HS-5 (cell line): ENCODE data around the gene DERL2.

ENCODE experiments used
- DNase-seq: peaks from one replicate; pipeline ENCODE4 v3.0.0-alpha.2; 2012; ENCODE audit warnings: low read depth

The DERL2 gene

DNA sequence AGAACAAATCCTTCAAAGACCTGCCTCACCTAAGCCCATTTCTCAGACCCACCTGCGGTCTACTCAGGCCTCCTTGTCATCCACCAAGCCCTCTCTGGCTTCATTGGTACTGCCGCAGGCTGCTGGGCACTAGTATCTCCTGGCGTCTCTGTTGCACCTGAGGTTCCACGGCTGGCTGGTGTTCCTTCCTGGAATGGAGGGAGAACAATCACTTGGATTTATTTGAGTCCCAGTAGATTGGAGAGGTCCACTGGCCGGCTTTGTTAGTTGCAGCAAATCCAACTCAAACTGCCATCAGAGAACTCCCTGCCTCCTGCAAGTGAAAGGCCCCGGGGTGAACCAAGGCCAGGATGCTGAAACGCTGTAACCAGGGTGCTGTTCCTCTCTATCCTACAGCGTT is 15.7 kb upstream of the DERL2 start:
- no peak for DNase-seq

- DNase-seq = no peak
These were observed 14.8 kb upstream of the DERL2 start for GRCh38 chr17:5500589-5501391.

- no peak for DNase-seq
These were observed 14.2 kb upstream of the DERL2 start for GRCh38 chr17:5500247-5500588.

GRCh38 chr17:5499476-5500231 is 13.7 kb upstream of the DERL2 start:
- no peak for DNase-seq

- no peak for DNase-seq
These were observed 7.0 kb upstream of the DERL2 start for GRCh38 chr17:5492970-5493369.

GRCh38 chr17:5488752-5489151 is 2.8 kb upstream of the DERL2 start:
- no peak for DNase-seq

- DNase-seq = peak; percentile 91
These were observed 487 bp upstream of the DERL2 start, which contains the start of gene MIS12 for GRCh38 chr17:5486206-5487124. Gene MIS12 (plus strand): TSS chr17:5486566. CDS start chr17:5488863, 2,297 bp downstream.

GRCh38 chr17:5481451-5481850 is 4.5 kb downstream of the DERL2 start:
- no peak for DNase-seq

DNA sequence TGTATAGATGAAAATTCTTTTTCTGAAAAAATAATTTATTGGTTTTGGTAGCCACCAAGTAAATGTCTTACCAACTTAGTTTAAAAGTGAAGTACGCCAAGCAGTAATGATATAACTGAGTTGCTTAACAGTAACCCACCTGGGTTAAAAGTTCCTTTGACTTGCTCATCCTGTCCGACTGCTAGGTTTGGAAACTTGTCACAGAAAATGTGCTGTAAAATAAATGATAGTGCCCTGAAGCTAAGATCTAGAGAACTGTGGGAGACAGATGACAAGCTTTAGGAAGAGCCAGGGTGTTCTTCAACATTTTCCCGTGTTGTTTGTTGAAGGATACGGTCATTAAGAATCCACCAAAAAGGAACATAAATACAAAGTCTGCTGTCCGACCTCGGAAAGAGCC is 5.0 kb downstream of the DERL2 start:
- DNase-seq = no peak

DNA sequence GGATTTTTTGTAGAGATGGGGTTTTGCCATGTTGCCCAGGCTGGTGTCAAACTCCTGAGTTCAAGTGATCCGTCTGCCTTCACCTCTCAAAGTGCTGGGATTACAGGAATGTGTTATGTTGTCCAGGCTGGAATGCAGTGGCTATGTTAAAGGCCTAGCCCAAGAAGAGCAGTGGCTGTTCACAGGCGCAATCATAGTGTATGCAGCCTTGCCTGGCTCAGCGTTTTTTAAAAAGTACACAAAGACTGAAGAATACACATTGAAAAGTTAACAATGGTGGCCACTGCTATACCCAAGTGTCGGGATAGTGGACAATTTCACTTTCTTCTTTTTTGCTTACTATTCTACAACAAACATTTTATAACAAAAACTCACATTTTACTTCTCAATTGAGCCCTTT is 7.0 kb downstream of the DERL2 start:
- no peak for DNase-seq

GRCh38 chr17:5473906-5474305 is 12.1 kb downstream of the DERL2 start:
- DNase-seq = no peak

DNA sequence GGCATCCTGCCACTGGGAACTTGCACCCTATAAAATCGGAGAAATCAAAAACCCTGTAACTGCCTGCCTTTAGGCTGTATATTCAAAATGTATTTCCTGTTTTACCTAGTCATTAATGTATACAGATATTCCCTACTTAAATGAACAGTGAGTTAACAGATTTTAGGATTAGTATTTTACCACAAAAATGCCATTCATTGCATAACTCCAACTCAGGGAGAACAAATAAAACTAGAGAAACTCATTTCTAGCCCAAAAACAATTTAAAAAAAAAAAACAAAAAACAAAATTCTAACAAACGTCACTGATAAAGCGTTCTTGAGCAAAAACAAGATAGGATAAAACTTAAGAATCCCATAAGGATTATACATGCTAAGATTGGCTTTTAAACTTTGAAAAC is 13.5 kb downstream of the DERL2 start:
- no peak for DNase-seq

GRCh38 chr17:5468075-5468473 is 17.9 kb downstream of the DERL2 start:
- peak; percentile 5 for DNase-seq

GRCh38 chr17:5467416-5467815 is 18.6 kb downstream of the DERL2 start:
- no peak for DNase-seq

GRCh38 chr17:5466295-5466694 is 19.7 kb downstream of the DERL2 start:
- no peak for DNase-seq

GRCh38 chr17:5464717-5465507 is 21.1 kb downstream of the DERL2 start:
- no peak for DNase-seq

DNA sequence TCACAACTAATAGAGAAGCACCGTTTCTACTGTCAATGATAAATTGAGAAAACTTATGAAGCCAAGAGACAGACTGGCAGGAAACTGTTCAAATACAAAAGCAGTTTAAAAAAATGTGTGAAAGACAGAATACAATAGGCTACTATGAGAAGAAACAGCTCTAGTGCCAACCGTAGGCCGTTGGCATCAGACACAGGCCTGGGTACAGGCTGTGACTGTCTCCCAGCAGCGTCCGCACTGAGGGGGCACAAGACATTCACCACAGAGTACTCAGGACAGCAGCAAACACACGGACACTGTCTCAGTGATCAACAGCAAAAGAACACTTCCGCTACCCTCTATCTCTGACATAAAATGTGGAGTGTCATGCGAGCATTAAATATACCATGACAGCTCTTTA is 39.2 kb downstream of the DERL2 start:
- no peak for DNase-seq

DNA sequence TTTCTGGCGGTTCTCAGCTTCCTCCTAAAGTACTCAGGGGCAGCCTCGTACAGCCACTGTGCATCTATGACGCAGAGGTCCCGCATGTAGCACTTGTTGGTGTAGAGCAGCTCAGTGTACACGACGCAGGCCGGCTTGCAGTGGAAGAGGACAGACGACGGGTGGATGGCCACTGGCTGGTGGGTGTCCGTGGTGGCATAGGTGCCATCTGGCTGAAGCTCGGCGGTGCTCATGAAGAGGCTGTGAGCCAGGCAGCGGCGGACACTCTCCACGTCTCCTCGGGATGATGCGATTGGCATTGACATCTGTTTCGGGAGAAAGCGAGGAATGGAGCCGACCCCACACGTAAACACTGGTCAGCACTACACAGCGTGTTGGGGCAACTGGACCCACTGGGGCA is 41.8 kb downstream of the DERL2 start:
- no peak for DNase-seq

DNA sequence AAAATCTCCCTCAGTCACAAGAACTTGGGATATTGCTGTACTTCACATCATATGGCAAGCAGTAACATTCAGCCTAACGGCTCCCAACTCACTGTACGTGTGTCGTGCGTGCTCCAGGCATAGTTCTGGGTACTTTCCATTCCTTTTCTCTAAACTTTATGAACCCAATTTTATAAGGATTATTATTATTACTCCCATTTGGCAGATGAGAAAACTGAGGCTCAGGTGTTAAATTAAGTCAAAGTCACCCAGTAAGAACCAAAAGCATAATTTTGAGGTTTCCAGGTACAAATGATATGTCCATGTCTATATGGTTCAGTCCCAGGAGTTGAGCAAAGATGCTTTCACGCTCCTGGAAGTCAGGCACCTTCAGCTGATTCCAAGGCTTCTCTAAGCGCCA is 42.2 kb downstream of the DERL2 start:
- DNase-seq = no peak

DNA sequence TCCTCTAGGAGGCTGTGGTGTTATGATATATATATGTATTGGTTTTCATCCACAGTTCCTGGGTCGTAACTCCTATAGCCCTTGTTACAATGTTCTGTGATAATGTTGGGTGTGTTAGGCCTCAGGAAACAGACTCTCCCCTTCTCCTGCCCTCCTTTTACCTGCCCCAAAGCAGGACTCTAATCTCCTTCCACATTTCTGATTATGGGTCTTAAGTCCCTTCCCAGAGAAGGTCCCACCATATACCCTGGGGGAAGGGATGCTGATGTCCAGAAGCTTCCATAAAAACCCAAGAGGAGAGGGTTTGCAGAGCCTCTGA is 46.6 kb downstream of the DERL2 start:
- no peak for DNase-seq

DNA sequence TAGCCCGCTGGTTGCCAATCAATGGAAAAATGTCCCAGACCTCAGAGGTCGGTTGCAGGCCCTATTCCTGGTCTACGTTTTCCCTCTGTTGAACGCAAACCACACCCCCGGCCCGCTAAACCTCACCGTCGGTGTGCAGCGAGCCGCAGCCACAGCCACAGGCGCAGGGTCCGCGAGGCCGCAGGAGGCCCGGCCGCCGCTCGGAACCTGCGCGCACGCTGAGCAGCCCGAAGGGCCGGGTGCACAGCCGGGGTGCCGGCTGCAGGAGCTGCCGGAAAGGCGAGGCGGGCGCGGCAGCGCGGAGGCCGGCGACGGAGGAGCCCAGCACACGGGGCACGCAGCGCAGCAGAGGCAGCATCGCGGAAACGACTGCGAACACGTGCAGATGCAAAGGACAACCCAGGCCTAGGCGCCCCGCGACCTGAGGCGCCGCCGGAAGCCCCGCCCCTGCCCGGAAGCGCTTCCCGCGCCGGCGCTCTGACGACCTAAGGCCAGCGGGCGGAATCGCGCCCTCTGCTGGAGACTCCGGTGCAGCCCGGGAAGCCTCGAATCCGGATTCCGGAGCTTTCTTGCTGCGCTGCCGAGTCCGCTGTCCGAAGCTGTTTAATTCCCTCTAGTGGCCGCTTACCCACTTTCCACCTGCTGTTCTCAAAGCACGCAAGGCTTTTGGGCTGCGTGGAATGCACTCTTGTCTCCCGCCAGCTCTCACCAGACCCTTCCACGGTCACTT is 47.1 kb downstream of the DERL2 start, which contains the start of gene C1QBP:
Gene C1QBP (minus strand): TSS at position 440 of the 730 bp plus-strand sequence. CDS start 82 bp downstream, at position 358.
- DNase-seq = peak; percentile 80
